Measurements from ENCODE around the gene HOXC10. TPM values are rescaled to one million over a fixed set of nuclear protein-coding genes. Genes with fewer than 3 reads are reported as not detected.

The HOXC10 gene
- total RNA-seq = 8.5 TPM

DNA sequence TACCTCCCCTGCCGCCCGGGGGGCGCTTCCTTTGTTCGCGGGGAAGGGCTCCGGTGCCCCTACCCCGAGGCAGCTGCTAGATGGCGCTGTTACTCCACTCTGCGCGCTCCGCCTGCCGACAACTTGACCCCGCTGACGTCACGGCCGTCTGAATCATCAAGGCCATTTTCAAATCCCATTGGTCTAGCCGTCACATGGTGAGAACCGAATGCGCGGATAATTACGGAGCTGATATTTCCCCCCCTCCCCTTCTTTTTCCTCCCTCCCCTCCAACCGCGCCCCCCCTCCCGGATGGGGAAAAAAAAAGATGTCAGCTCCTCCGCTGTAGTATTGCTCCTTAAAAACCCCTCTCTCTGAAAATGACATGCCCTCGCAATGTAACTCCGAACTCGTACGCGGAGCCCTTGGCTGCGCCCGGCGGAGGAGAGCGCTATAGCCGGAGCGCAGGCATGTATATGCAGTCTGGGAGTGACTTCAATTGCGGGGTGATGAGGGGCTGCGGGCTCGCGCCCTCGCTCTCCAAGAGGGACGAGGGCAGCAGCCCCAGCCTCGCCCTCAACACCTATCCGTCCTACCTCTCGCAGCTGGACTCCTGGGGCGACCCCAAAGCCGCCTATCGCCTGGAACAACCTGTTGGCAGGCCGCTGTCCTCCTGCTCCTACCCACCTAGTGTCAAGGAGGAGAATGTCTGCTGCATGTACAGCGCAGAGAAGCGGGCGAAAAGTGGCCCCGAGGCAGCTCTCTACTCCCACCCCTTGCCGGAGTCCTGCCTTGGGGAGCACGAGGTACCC is at the start of gene HOXC10:
Gene HOXC10, plus strand, starts transcription at position 246 of the 791 bp plus-strand sequence. Its CDS starts 114 bp downstream, at position 360.
- DNase-seq (ENCODE audit: low spot score) = peak; percentile 94

DNA sequence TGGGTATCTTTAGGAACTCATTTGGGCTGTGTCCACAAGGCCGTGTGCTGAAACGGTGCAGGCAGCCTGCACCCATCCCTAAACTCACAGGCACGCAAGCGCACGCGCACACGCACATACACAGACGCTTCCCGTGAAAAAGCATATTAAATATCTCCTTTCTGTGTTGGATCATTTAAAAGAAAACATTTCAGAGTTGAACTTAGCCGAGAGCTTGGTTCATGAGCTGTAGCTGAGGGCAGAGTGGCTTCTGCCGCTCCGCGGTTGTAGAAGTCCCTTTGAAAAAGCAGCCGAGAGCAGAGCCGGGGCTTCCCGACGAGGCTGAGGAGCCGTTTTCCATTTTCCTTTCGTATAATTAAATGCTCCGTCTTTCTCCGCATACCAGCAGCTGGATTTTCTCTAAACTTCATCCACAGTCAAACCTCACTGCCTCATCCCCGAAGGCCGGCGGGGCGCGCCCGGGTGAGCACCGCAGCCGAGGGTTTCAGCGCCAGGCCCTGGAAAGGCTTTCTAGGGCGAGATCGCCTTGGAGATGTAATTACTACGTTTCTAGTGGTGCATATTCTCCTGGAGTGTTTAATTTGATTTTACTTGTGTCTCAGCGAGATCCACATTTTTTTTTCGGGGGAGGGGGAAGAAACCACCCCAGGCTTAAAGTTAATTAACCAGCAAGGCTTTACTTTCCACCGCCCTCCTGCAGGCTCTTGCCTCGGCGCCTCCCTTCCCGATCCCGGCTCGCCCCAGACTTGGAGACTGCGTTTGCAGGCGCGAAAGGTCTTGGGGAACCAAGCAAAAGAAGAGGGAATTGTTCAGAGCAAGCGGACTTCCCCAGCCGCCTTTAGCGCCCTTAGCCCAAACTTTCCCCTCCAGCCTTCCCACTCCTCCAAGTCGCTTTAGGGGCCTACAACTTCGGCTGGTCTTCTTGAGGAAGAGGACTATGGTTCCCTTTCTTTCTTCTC is 49.3 kb upstream of the HOXC10 start:
- no peak for DNase-seq (ENCODE audit: low spot score)

DNA sequence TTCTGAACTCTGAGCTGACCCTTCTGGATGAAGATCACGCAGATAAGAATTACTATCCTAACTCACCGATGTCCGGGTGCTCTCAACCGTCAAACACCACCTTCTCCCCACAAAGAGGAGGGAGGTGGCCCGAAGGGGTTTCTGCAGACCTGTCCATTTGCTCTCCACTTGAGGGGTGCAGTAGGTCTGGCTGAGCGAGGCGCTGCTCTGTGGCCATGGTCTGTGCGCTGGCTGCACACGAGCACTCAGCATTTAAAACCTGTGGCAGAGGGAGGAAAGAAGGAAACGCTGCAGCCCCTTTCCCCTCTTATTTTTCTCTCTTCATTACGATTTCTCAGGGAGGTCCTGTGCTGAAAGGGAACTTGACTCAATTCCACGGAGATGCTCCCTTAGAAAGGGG is 47.8 kb upstream of the HOXC10 start:
- DNase-seq (ENCODE audit: low spot score) = no peak

DNA sequence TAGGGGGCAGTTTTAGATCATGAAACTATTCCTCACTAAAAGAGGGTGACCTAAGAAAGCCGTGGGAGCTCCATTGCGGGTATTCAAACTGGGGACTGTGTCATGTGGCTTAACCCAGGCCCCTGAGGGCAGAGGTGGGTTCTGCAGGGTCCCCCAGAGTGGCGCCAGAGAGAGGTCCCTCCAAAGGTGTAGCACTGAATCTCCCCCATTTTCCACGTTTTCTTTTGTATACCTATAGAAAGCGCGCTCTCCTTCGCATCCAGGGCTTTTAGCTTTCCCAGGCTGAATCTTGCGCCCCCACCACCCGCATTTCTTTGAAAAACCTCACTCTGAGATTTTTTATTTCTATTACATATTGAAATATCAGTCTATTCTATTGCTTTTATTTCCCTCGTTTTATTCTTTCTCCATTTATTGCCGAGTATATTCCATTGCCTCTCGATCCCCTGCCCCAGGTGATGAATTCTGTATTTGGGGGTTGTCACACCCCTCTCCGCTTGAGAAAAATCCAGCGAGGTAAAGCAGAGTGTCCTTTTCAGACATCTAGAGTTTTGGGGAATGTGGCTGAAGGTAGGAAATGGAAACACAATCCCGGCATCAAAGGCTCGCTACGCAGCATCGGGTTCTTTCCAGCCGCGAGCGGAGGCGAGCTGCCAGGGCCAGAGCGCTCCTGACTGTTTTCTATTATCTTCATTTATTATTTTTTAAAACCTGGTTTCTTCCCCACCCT is 47.2 kb upstream of the HOXC10 start:
- DNase-seq (ENCODE audit: low spot score) = no peak

DNA sequence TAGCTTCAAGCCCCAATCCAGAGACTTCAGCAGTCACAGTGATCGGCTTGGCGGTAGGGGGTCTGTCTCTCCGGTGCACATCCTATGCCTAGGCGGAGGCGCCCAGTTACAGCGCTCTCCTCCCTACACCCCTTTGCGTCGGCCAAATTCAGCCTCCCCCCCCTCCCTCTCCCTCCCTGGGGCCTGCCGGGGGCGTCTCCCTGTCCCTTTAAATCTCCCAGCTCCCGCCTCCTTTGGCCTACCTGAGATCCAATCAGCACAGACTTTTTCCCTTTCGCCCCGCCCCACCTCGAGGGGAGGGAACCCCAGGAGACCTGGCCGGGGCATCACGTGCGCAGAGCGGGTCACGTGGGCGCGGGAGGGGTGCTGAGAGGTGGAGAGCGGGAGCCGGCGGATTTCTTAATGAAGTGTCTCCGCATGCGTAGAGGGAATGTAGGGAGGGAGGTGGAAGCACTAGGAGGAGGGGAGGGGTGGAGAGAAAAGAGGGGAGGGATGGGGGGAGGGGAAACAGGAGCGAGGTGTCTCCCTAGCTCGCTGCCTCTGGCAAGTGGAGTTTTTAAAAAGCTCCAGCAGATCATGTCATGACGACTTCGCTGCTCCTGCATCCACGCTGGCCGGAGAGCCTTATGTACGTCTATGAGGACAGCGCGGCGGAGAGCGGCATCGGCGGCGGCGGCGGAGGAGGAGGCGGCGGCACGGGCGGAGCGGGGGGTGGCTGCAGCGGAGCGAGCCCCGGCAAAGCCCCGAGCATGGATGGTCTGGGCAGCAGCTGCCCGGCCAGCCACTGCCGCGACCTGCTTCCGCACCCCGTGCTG is 46.4 kb upstream of the HOXC10 start, which contains the start of gene HOXC13:
Gene HOXC13, plus strand, starts transcription at position 506 of the 815 bp plus-strand sequence. Its CDS starts 76 bp downstream, at position 582.
- peak; percentile 81 for DNase-seq (ENCODE audit: low spot score)

DNA sequence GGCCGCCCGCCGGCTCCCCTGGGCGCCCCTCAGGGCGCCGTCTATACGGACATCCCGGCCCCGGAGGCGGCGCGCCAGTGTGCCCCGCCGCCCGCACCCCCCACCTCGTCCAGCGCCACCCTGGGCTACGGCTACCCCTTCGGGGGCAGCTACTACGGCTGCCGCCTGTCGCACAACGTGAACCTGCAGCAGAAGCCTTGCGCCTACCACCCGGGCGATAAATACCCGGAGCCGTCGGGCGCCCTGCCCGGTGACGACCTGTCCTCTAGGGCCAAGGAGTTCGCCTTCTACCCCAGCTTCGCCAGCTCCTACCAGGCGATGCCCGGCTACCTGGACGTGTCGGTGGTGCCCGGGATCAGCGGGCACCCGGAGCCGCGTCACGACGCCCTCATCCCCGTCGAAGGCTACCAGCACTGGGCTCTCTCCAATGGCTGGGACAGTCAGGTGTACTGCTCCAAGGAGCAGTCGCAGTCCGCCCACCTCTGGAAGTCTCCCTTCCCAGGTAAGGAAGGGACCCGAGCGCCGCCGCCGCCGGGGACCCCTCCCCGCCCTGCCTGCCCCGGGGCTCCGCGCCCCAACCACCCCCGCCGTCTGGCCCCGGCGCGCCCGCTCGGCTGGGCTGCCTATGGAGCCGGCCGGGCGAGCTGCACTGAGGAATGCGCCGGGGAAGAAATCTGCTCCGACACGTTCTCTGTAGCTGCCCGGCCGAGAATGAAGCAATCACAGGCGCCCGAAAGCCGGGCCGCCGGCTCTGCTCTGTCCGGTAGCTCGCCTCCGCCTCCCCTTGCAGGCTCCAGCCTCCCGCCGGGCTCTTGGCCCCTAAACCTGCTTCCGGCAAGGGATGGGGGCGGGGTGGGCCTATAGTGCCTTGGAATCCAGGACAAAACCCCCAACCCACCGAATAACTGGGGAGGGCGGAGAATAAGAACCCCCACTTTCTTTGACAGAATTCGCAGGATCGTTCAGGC is 45.5 kb upstream of the HOXC10 start:
- DNase-seq (ENCODE audit: low spot score) = peak; percentile 71

DNA sequence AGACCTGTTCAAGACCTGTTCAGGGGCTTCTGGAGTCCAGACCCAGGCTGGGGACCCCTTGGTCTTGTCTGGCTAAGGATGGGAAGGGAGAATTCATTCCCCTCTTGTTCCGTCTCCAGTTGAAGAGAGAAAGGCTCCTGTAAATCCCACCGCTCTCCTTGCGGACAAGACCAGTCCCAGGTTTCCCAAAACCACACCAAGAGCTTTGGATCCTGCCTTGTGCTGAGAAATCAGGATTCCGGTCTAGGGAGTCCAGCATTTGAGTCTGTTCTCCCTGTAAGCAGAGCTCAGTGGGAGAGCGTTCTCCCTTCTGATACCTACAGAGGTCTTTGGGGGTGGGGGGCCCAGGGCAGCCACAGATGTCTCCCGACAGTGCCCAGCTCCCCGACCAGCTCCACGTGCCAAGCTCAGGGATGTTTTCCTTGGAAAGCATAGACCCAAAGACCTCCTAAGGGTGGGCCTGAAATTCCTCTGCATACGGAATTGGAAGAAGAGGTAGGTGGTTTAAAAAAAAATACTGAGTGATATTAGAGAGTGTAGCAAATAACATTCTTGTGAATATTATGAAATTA is 44.4 kb upstream of the HOXC10 start:
- DNase-seq (ENCODE audit: low spot score) = no peak

DNA sequence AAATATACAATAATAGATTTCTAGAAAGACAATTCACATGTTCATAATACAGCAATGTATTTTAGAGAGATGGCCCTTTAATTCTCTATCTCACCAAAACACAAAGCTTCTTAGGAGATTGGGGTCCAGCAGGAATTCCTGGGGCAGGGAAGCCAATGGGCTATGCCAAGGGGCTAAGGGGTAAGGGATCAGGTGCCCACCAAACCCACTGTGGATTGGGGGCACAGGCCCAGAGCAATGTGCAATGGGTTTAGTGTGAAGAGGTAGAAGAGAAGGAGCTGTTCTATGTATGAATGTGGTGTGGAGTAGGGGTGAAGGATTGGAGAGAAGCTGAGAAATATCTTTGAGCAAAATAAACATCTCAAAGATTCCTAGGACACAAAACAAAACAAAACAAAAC is 43.8 kb upstream of the HOXC10 start:
- DNase-seq (ENCODE audit: low spot score) = no peak

DNA sequence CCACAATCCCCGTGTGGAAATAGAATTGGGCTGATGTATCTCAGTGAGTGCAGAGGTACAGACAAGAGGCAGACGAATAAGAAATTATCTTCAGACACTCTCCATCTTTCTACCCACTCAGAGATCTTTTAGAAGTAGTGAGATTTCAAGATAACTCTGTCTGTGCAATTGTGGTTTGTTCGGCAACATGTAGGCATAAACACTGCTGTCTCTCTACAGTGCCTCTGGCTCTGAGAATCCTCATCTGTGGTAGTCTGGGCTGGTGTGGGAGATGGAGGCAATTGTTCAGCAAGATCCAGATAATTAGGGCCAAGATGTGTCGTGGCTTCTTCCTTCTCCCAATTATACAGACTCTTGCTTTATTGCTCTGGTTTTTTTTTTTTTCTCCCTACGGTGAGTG is 43.2 kb upstream of the HOXC10 start:
- DNase-seq (ENCODE audit: low spot score) = no peak

DNA sequence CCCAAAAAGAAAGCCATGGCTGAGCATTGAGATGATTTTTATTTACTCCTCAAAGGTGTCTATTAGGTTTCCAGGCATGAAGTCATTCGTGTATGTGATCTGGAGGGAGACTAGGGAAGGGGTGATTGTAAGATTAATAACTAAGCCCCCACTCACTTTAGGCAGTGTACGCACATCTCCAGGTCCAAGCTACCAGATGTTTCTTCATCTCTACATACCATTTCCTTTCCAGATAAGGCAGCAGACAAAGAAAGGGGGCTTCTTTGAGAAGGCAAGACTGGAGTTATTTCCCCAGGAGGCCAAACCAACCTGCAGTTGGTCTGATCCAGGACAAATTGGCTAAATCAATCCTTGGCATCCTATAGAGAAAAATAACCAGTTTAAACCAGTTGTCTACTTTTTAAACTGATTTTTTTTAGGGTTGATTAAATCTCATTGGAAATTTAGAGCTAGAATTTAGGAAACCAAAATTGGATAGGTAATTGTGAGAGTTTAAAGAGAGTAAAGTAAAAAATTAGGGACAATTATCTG is 42.4 kb upstream of the HOXC10 start:
- no peak for DNase-seq (ENCODE audit: low spot score)

DNA sequence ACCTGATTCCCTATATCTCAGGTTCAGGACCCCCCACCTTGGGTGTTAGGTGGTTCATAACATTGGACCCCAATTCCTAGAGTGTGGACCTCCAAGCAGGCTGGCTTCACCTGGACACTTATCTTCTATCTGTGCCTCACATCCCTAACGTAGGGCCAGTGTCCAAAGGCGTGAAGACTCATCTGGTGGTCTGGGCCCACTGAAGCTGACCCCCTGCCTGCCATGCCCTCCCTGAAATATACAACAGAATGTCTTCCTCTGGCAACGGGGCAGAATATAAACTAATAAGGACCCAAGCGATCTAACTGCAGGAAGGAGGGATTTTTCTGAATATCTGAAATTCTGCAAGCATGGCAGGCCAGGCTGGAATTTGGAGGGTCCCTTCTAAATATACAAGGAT is 40.7 kb upstream of the HOXC10 start:
- no peak for DNase-seq (ENCODE audit: low spot score)

DNA sequence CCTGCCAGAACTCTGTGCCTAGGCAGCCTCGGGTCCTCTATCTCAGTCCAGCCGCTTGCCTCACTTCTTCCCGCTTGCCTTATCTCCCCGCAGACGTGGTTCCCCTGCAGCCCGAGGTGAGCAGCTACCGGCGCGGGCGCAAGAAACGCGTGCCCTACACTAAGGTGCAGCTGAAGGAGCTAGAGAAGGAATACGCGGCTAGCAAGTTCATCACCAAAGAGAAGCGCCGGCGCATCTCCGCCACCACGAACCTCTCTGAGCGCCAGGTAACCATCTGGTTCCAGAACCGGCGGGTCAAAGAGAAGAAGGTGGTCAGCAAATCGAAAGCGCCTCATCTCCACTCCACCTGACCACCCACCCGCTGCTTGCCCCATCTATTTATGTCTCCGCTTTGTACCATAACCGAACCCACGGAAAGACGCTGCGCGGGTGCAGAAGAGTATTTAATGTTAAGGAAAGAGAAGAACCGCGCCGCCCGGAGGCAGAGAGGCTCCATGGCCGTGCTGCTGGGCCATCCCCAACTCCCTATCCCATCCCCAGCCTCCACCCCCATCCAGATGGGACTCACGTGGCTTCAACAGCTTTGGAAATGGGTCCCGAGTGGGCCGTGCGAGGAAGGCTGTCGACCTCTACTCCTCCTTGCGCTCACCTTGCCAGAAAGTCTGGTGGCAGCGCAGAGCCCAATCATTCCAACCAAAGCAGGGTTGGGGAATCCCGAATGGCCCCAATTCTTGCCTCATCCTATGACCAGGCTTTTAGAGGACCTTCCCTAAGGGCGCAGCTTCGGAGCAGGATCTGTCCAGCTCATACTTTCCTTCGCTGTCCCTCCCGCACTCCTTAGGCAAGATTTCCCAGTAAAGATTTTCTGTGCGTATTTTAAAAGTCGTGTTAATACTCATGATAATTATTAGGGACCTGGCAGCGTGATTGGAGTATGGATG is 39.8 kb upstream of the HOXC10 start:
- no peak for DNase-seq (ENCODE audit: low spot score)

DNA sequence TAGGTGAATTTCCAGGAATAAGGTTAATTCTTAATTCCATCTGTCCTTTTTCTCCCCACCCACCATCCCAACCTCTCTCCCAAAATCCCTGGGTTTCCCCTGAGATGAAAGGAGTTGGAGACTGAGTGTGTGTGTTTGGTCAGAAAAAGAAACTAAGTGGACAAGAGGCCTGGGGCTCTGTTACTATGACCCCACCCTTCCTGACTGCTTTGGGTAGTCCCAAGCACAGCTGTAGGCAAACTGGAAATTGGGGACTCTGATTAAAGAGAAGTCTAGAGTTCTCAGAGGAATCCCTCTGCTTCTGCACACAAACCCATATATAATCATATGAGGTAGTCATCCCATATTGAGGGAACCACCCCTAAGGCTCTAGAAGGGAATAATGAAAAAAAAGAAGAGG is 37.2 kb upstream of the HOXC10 start:
- DNase-seq (ENCODE audit: low spot score) = no peak

DNA sequence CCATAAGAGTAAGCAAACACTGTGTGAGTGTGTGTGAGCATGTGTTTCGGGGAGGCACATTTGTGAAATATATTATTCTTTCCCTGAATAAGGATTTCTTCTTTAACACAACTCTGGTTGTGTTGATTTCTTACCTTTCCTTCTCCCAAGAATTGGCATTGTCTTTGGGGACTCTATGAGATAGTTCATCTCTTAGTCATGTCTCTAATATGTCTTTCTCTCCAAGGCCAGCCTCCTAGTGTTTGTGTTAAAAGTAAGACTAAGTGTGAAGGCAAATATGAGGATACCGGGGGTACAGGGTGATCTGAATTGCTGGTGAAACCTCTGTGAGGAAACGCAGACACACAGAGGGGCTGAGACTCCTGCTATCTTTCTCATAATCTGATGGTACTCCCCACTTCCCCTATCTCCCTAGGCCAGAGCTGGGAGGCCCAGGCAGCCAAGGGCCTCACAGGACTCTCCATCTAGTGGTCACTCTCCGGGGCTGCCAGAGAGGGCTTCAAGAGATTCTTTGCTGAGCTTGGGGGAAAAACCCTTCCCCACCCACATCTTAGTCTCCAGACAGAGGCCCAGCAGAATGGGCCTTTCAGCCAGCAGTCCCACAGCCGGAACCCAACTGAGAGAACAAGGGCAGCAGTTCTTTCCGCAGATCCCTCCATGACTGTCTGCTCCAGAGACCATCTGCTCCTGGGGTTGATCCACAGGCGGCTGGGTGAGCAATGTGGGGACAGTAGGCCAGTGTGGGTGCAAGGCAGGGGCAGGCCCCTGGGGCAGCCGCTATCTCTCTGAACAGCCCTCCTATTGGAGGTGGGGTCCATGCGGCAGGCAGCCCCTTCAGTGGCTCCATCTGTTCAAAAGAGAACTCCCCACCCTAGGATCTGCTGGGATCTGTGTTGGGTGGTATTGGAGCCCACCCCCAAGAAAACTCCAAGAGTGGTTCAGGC is 36.0 kb upstream of the HOXC10 start:
- no peak for DNase-seq (ENCODE audit: low spot score)

DNA sequence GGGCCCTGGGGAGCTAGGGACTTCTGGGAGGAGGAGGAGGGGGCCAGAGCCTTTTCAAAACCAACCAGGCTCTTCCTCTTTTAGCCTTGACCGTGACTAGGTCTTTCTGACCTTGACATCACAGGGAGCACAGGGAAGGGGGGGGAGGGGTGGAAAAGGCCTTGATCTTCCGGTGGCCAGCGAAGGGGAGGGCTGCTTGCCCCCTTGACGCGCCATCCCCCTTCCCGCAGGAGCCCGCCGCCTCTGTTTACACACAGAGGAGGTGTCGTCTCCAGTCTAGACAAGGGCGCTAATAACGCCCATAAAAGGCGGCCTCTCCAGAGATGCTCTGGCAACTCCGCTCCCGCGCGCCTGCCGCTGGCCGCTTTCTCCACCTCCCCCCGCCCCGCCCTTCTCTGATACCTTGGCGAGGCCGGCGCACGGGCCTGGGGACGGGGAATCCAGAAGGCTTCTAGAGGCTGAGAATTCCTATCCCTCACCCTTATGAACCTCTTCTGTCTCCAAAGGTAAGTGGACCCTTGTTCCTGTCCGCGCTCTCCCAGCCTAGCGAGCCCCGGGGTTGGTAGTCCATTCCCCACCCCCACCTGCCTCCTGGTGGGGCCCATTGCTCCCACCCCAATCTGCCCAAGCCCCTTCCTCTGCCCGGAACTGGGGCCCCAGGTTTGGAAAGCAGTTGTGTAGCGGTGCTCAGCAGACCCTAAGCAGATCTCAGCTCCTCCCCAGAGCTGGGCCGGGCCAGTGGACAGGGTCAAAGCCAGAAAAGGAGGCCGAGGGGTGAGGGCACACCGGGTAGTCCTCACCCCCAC is 35.1 kb upstream of the HOXC10 start:
- DNase-seq (ENCODE audit: low spot score) = no peak

DNA sequence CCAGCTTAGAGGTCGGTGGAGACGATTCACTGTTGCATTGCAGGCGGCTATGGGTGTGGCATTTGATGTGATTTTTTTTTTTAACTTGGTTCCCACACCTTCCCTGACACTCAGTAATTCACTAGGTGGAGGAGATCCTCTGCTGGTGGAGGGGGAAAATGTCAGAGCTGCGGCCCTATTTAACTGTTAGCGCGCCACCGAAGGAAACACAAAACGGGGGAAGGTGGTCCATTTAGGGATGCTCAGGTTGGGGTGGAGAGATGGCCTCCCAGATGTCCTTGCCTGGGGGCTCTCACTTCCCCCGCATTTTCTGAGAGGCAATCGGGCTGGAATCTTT is 34.5 kb upstream of the HOXC10 start:
- DNase-seq (ENCODE audit: low spot score) = no peak

All from ureter (tissue), 1 donor.